ENCODE measurements around the gene TINAGL1.

Gene TINAGL1

GRCh38 chr1:31552489-31552888, 23.8 kb upstream of the TINAGL1 start:
- no peak overlapping the region for H3K4me3 ChIP-seq (ENCODE audit: low read depth, low read length)
- TF ChIP-seq CTCF (conservative IDR thresholded peaks at IDR 0.05; ENCODE audit: low read depth, low read length), result no peak
- no peak for DNase-seq (ENCODE audit: low read depth)

- DNase-seq (ENCODE audit: low read depth), result no peak
- no peak overlapping the region for H3K4me3 ChIP-seq (ENCODE audit: low read depth, low read length)
- no peak for TF ChIP-seq CTCF (conservative IDR thresholded peaks at IDR 0.05; ENCODE audit: low read depth, low read length)
These were observed 19.8 kb upstream of the TINAGL1 start for GRCh38 chr1:31556481-31557006.

GRCh38 chr1:31559715-31560114, 16.6 kb upstream of the TINAGL1 start:
- no peak for TF ChIP-seq CTCF (conservative IDR thresholded peaks at IDR 0.05; ENCODE audit: low read depth, low read length)
- H3K4me3 ChIP-seq (ENCODE audit: low read depth, low read length), result no peak overlapping the region
- DNase-seq (ENCODE audit: low read depth), result no peak

GRCh38 chr1:31560394-31560793, 15.9 kb upstream of the TINAGL1 start:
- DNase-seq (ENCODE audit: low read depth), result no peak
- no peak for TF ChIP-seq CTCF (conservative IDR thresholded peaks at IDR 0.05; ENCODE audit: low read depth, low read length)
- H3K4me3 ChIP-seq (ENCODE audit: low read depth, low read length), result no peak overlapping the region

- TF ChIP-seq CTCF (conservative IDR thresholded peaks at IDR 0.05; ENCODE audit: low read depth, low read length), result no peak
- no peak overlapping the region for H3K4me3 ChIP-seq (ENCODE audit: low read depth, low read length)
- DNase-seq (ENCODE audit: low read depth), result no peak
These were observed 13.5 kb upstream of the TINAGL1 start for GRCh38 chr1:31562707-31563360.

GRCh38 chr1:31564606-31564989, 11.7 kb upstream of the TINAGL1 start:
- no peak for TF ChIP-seq CTCF (conservative IDR thresholded peaks at IDR 0.05; ENCODE audit: low read depth, low read length)
- H3K4me3 ChIP-seq (ENCODE audit: low read depth, low read length), result no peak overlapping the region
- no peak for DNase-seq (ENCODE audit: low read depth)

GRCh38 chr1:31567956-31568570, 8.3 kb upstream of the TINAGL1 start:
- H3K4me3 ChIP-seq (ENCODE audit: low read depth, low read length), result no peak overlapping the region
- no peak for DNase-seq (ENCODE audit: low read depth)
- TF ChIP-seq CTCF (conservative IDR thresholded peaks at IDR 0.05; ENCODE audit: low read depth, low read length), result no peak
